Fibroblast of mammary gland (primary cell): ENCODE measurements around the gene SPRY4.
"Not testable (repeated sequence)": the region's sequence is repeated elsewhere in the genome, so short reads cannot be mapped to it uniquely, and the experiment has no call there.

Experiments used
- DNase-seq: peaks from one replicate; pipeline ENCODE4 v3.0.0-alpha.2; 2010; ENCODE audit warnings: low read depth
- H3K4me3 ChIP-seq: 2 replicates; pipeline ENCODE4 v1.5.1; 2011; ENCODE audit warnings: low read depth, mild to moderate bottlenecking, low read length, moderate library complexity; ENCODE audit not compliant: control insufficient read depth
- CTCF ChIP-seq: conservative IDR thresholded peaks from 2 replicates; pipeline ENCODE4 v1.5.1; 2011; ENCODE audit warnings: low read depth, low read length, inconsistent platforms; ENCODE audit not compliant: control insufficient read depth, insufficient read depth

Gene SPRY4

GRCh38 chr5:142324871-142325724, at the start of gene SPRY4:
SPRY4 (minus strand) TSS chr5:142325021; CDS start chr5:142315108, 9,913 bp downstream.
- no peak for TF ChIP-seq CTCF
- peak within 1 kb of the TSS; percentile 97 for H3K4me3 ChIP-seq
- peak; percentile 98 for DNase-seq

- no peak overlapping the region for H3K4me3 ChIP-seq
- no peak for DNase-seq
- TF ChIP-seq CTCF, result no peak
These were observed 43.7 kb upstream of the SPRY4 start for GRCh38 chr5:142368529-142368928.

GRCh38 chr5:142366007-142366406, 41.2 kb upstream of the SPRY4 start:
- DNase-seq, result no peak
- H3K4me3 ChIP-seq, result no peak overlapping the region
- TF ChIP-seq CTCF, result no peak

GRCh38 chr5:142364251-142365145, 39.7 kb upstream of the SPRY4 start:
- TF ChIP-seq CTCF, result no peak
- DNase-seq, result no peak
- no peak overlapping the region for H3K4me3 ChIP-seq

- H3K4me3 ChIP-seq, result no peak overlapping the region
- TF ChIP-seq CTCF, result no peak
- no peak for DNase-seq
These were observed 38.8 kb upstream of the SPRY4 start for GRCh38 chr5:142363619-142363963.

GRCh38 chr5:142362193-142362592, 37.4 kb upstream of the SPRY4 start:
- DNase-seq, H3K4me3 ChIP-seq: not testable (repeated sequence)

- no peak for TF ChIP-seq CTCF
- peak; percentile 80 for DNase-seq
- H3K4me3 ChIP-seq, result no peak overlapping the region
These were observed 35.8 kb upstream of the SPRY4 start for GRCh38 chr5:142360607-142361120.
